ENCODE results near the gene CDKN2B. TPM values are rescaled to one million over a fixed set of nuclear protein-coding genes. Genes with fewer than 3 reads are reported as not detected.
A peak's percentile ranks its signal among the peaks of the same experiment; 100 is the strongest.

Gene CDKN2B
- total and polyA plus RNA-seq, 7 donors: 1.7 to 12.3 (median 7.2) TPM

GRCh38 chr9:21982391-21982790 is 26.7 kb downstream of the CDKN2B start:
- 44 to 65% (median 54%) methylated on average over 1 of the region's 1 CpG for WGBS, 3 donors
- Histone ChIP-seq H3K4me3 (no peak overlapping the region), H3K36me3 (ENCODE audit: insufficient read depth in 1 of 2, low read depth in 1 of 2) (no peaks in the 10 kb centered on the region), H3K27me3 (ENCODE audit: insufficient read depth in 3 of 3, low read length in 2 of 3) (peaks cover 4 to 89% (median 14%) of the 10 kb centered on the region in 3 donors), H3K9me3 (no peaks in the 10 kb centered on the region), H3K27ac (no peak overlapping the region), H3K4me1 (no peaks in the 10 kb centered on the region)
- DNase-seq: no peak
- ATAC-seq: no peak
- TF ChIP-seq, protein P1, sequence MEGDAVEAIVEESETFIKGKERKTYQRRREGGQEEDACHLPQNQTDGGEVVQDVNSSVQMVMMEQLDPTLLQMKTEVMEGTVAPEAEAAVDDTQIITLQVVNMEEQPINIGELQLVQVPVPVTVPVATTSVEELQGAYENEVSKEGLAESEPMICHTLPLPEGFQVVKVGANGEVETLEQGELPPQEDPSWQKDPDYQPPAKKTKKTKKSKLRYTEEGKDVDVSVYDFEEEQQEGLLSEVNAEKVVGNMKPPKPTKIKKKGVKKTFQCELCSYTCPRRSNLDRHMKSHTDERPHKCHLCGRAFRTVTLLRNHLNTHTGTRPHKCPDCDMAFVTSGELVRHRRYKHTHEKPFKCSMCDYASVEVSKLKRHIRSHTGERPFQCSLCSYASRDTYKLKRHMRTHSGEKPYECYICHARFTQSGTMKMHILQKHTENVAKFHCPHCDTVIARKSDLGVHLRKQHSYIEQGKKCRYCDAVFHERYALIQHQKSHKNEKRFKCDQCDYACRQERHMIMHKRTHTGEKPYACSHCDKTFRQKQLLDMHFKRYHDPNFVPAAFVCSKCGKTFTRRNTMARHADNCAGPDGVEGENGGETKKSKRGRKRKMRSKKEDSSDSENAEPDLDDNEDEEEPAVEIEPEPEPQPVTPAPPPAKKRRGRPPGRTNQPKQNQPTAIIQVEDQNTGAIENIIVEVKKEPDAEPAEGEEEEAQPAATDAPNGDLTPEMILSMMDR (IDR thresholded peaks at IDR 0.05): no peak
- intact Hi-C loops (cut with DNase I): no loop called here

DNA sequence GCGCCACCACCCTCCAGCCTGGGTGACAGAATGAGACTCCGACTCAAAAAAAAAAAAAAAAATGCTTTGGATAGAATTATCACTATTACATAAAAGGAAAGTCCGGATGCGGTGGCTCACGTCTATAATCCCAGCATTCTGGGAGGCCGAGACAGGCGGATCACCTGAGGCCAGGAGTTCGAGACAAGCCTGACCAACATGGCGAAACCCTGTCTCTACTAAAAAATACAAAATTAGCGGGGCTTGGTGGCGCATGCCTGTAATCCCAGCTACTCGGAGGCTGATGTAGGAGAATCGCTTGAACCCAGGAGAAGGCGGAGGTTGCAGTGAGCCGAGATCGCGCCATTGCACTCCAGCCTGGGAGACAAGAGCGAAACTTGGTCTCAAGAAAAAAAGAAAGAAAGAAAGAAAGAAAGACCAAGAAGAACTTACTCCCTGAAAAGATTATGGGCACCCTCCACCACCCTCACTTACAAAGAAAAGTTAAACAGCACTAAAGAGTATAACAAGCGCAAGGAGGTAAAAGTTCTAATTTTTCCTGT is 32.7 kb downstream of the CDKN2B start:
- no peaks in the 10 kb centered on the region for H3K36me3 ChIP-seq (ENCODE audit: insufficient read depth in 1 of 2, low read depth in 1 of 2)
- ATAC-seq (no peak), DNase-seq (no peak)
- H3K27ac ChIP-seq: no peak overlapping the region
- 17 to 18% (median 18%) methylated on average over 19 of the region's 19 CpGs for WGBS, 3 donors
- TF ChIP-seq, protein P1 (IDR thresholded peaks at IDR 0.05): no peak
- intact Hi-C loops (cut with DNase I): loop anchor here in 1 of 2 donors (10.0 kb wide), 1 partner anchor 152 kb away; no protein-coding TSS in a partner anchor
- H3K27me3 ChIP-seq (ENCODE audit: insufficient read depth in 3 of 3, low read length in 2 of 3): peaks cover 13 to 98% (median 32%) of the 10 kb centered on the region in 3 donors
- H3K9me3 ChIP-seq: no peaks in the 10 kb centered on the region
- H3K4me1 ChIP-seq: peaks cover 8% of the 10 kb centered on the region
- H3K4me3 ChIP-seq: no peak overlapping the region

DNA sequence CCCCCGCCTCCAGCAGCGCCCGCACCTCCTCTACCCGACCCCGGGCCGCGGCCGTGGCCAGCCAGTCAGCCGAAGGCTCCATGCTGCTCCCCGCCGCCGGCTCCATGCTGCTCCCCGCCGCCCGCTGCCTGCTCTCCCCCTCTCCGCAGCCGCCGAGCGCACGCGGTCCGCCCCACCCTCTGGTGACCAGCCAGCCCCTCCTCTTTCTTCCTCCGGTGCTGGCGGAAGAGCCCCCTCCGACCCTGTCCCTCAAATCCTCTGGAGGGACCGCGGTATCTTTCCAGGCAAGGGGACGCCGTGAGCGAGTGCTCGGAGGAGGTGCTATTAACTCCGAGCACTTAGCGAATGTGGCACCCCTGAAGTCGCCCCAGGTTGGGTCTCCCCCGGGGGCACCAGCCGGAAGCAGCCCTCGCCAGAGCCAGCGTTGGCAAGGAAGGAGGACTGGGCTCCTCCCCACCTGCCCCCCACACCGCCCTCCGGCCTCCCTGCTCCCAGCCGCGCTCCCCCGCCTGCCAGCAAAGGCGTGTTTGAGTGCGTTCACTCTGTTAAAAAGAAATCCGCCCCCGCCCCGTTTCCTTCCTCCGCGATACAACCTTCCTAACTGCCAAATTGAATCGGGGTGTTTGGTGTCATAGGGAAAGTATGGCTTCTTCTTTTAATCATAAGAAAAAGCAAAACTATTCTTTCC is 34.2 kb downstream of the CDKN2B start:
- no peaks in the 10 kb centered on the region for H3K36me3 ChIP-seq (ENCODE audit: insufficient read depth in 1 of 2, low read depth in 1 of 2)
- peaks cover 8% of the 10 kb centered on the region for H3K4me1 ChIP-seq
- intact Hi-C loops (cut with DNase I): loop anchor here in 1 of 2 donors (10.0 kb wide), 1 partner anchor 150 kb away; no protein-coding TSS in a partner anchor
- 1% methylated on average over 46 to 51 of the region's 51 CpGs for WGBS, 3 donors
- H3K4me3 ChIP-seq: peak overlapping the region; percentile 63
- no peaks in the 10 kb centered on the region for H3K9me3 ChIP-seq
- peaks cover 13 to 100% (median 41%) of the 10 kb centered on the region in 3 donors for H3K27me3 ChIP-seq (ENCODE audit: insufficient read depth in 3 of 3, low read length in 2 of 3)
- no peak overlapping the region for H3K27ac ChIP-seq
- DNase-seq (peak; percentile 25 to 53), ATAC-seq (peak; percentile 52 to 85 (median 65))
- TF ChIP-seq, protein P1 (IDR thresholded peaks at IDR 0.05): no peak

DNA sequence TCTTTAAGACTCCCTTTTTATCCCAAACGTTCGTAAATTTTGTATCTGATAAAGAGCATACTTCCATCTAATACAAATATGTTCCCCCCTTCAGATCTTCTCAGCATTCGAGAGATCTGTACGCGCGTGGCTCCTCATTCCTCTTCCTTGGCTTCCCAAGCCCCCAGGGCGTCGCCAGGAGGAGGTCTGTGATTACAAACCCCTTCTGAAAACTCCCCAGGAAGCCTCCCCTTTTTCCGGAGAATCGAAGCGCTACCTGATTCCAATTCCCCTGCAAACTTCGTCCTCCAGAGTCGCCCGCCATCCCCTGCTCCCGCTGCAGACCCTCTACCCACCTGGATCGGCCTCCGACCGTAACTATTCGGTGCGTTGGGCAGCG is 34.8 kb downstream of the CDKN2B start:
- Histone ChIP-seq H3K36me3 (ENCODE audit: insufficient read depth in 1 of 2, low read depth in 1 of 2) (no peaks in the 10 kb centered on the region), H3K4me1 (peaks cover 8% of the 10 kb centered on the region), H3K9me3 (no peaks in the 10 kb centered on the region), H3K27me3 (ENCODE audit: insufficient read depth in 3 of 3, low read length in 2 of 3) (peaks cover 9 to 100% (median 41%) of the 10 kb centered on the region in 3 donors), H3K4me3 (peak overlapping the region; percentile 63), H3K27ac (no peak overlapping the region)
- ATAC-seq: no peak
- DNase-seq: no peak
- intact Hi-C loops (cut with DNase I): loop anchor here in 1 of 2 donors (10.0 kb wide), 1 partner anchor 150 kb away; no protein-coding TSS in a partner anchor
- TF ChIP-seq, protein P1 (IDR thresholded peaks at IDR 0.05): no peak
- 2 to 4% (median 2%) methylated on average over 21 of the region's 21 CpGs for WGBS, 3 donors
